SK-N-SH treated with all-trans-retinoic acid at 6 μM for 48 hours (cell line): ENCODE data around the gene IMMP2L.

Source experiments
- ATAC-seq: fragments of 200-7000 bp; cut with Tn5 transposase; 3 replicates; pipeline ENCODE4 v1.9.1; 2020; ENCODE audit warnings: mild to moderate bottlenecking, moderate library complexity
- BACH2 ChIP-seq: fragments of 250-450 bp; sonication (Bioruptor Pico); IDR thresholded peaks from 2 replicates; pipeline ENCODE4 v1.9.0; 2021; ENCODE audit warnings: mild to moderate bottlenecking, borderline replicate concordance
- CREB5 ChIP-seq: fragments of 250-450 bp; sonication (Bioruptor Pico); IDR thresholded peaks from 2 replicates; pipeline ENCODE4 v1.5.1; 2020; ENCODE audit warnings: low read depth, mild to moderate bottlenecking, moderate library complexity
- CSDC2 ChIP-seq: fragments of 250-450 bp; sonication (Bioruptor Pico); IDR thresholded peaks from 2 replicates; pipeline ENCODE4 v1.5.0; 2020; ENCODE audit warnings: mild to moderate bottlenecking, moderate library complexity
- ESRRG ChIP-seq: fragments of 250-450 bp; sonication (Bioruptor Pico); IDR thresholded peaks from 2 replicates; pipeline ENCODE4 v1.6.1; 2021; ENCODE audit warnings: mild to moderate bottlenecking
- ISL1 ChIP-seq: fragments of 250-450 bp; sonication (Bioruptor Pico); IDR thresholded peaks from 2 replicates; pipeline ENCODE4 v2.1.2; 2022; ENCODE audit warnings: mild to moderate bottlenecking, moderate library complexity
- OSR1 ChIP-seq: fragments of 250-450 bp; sonication (Bioruptor Pico); IDR thresholded peaks from 2 replicates; pipeline ENCODE4 v1.8.0; 2022; ENCODE audit warnings: moderate library complexity, mild to moderate bottlenecking, inconsistent platforms
- PATZ1 ChIP-seq: fragments of 250-450 bp; sonication (Bioruptor Pico); IDR thresholded peaks from 2 replicates; pipeline ENCODE4 v1.8.0; 2020; ENCODE audit warnings: mild to moderate bottlenecking, moderate library complexity, borderline replicate concordance
- PPARA ChIP-seq: fragments of 250-450 bp; sonication (Bioruptor Pico); IDR thresholded peaks from 2 replicates; pipeline ENCODE4 v1.5.0; 2020; ENCODE audit warnings: mild to moderate bottlenecking, borderline replicate concordance
- RARB ChIP-seq: fragments of 250-450 bp; sonication (Bioruptor Pico); IDR thresholded peaks from 2 replicates; pipeline ENCODE4 v1.8.0; 2021; ENCODE audit warnings: mild to moderate bottlenecking, moderate library complexity
- SNAI2 ChIP-seq: fragments of 250-450 bp; sonication (Bioruptor Pico); IDR thresholded peaks from 2 replicates; pipeline ENCODE4 v1.5.0; 2020; ENCODE audit warnings: mild to moderate bottlenecking, moderate library complexity
- TCF4 ChIP-seq: fragments of 250-450 bp; sonication (Bioruptor Pico); IDR thresholded peaks from 2 replicates; pipeline ENCODE4 v1.8.0; 2021; ENCODE audit warnings: mild to moderate bottlenecking, moderate library complexity, borderline replicate concordance
- TOX ChIP-seq: fragments of 250-450 bp; sonication (Bioruptor Pico); IDR thresholded peaks from 2 replicates; pipeline ENCODE4 v1.8.0; 2021; ENCODE audit warnings: mild to moderate bottlenecking, moderate library complexity, borderline replicate concordance
- TSHZ2 ChIP-seq: fragments of 250-450 bp; sonication (Bioruptor Pico); IDR thresholded peaks from 2 replicates; pipeline ENCODE4 v1.5.0; 2020; ENCODE audit warnings: mild to moderate bottlenecking, moderate library complexity
- ZC3H10 ChIP-seq: fragments of 250-450 bp; sonication (Bioruptor Pico); IDR thresholded peaks from 2 replicates; pipeline ENCODE4 v1.5.1; 2021; ENCODE audit warnings: mild to moderate bottlenecking, moderate library complexity
- ZFP30 ChIP-seq: fragments of 450-650 bp; formaldehyde crosslinking; IDR thresholded peaks from 2 replicates; pipeline ENCODE4 v1.5.0; 2022; ENCODE audit warnings: mild to moderate bottlenecking, moderate library complexity
- ZNF565 ChIP-seq: fragments of 450-650 bp; formaldehyde crosslinking; conservative IDR thresholded peaks from 2 replicates; pipeline ENCODE4 v1.5.0; 2020; ENCODE audit warnings: low read depth, mild to moderate bottlenecking, moderate library complexity
- ZNF70 ChIP-seq: fragments of 450-650 bp; formaldehyde crosslinking; IDR thresholded peaks from 2 replicates; pipeline ENCODE4 v1.5.0; 2020; ENCODE audit warnings: mild to moderate bottlenecking, moderate library complexity
- ZNF8 ChIP-seq: fragments of 450-650 bp; formaldehyde crosslinking; IDR thresholded peaks from 2 replicates; pipeline ENCODE4 v1.5.0; 2020; ENCODE audit warnings: mild to moderate bottlenecking, moderate library complexity

The IMMP2L gene

GRCh38 chr7:111199643-111200042, 362.6 kb downstream of the IMMP2L start:
- peak; percentile 79 for TF ChIP-seq ISL1
- TF ChIP-seq ESRRG (CRISPR knock-in tag) = no peak
- no peak for TF ChIP-seq PATZ1 (CRISPR knock-in tag)

GRCh38 chr7:111198255-111198654, 364.0 kb downstream of the IMMP2L start:
- peak; percentile 99 for ATAC-seq
- TF ChIP-seq ISL1 = peak; percentile 14; the same call in 1 of the 2 replicates
- no peak for TF ChIP-seq BACH2
- TF ChIP-seq ZNF70 (CRISPR knock-in tag) = no peak
- 0 out of 2 replicates have a peak, but pooled peaks have one; percentile 76 for TF ChIP-seq RARB (CRISPR knock-in tag)
- no peak for TF ChIP-seq OSR1 (CRISPR knock-in tag)
- TF ChIP-seq PPARA (CRISPR knock-in tag) = no peak
- no peak for TF ChIP-seq ESRRG (CRISPR knock-in tag)
- no peak for TF ChIP-seq ZC3H10 (CRISPR knock-in tag)
- TF ChIP-seq TSHZ2 (CRISPR knock-in tag) = no peak
- no peak for TF ChIP-seq PATZ1 (CRISPR knock-in tag)
- TF ChIP-seq TCF4 = no peak
- TF ChIP-seq ZNF565 (CRISPR knock-in tag) = no peak
- no peak for TF ChIP-seq ZFP30
- TF ChIP-seq CSDC2 (CRISPR knock-in tag) = no peak
- peak; percentile 43; the same call in 1 of the 2 replicates for TF ChIP-seq ZNF8 (CRISPR knock-in tag)
- peak; percentile 57; the same call in 1 of the 2 replicates for TF ChIP-seq TOX (CRISPR knock-in tag)

More at GRCh38 chr7:111199643-111200042, 362.6 kb downstream of the IMMP2L start:
- peak; percentile 6; the same call in 1 of the 3 replicates for ATAC-seq

- TF ChIP-seq ZNF70 (CRISPR knock-in tag) (no peak), TOX (CRISPR knock-in tag) (no peak), CREB5 (no peak), RARB (CRISPR knock-in tag) (no peak), SNAI2 (no peak), TSHZ2 (CRISPR knock-in tag) (no peak), OSR1 (CRISPR knock-in tag) (no peak)
- no peak for ATAC-seq
These were observed 365.6 kb downstream of the IMMP2L start for GRCh38 chr7:111196655-111197054.
